HCT116 (cell line): ENCODE measurements around the gene FOXA2. TPM values are rescaled to one million over a fixed set of nuclear protein-coding genes. Genes with fewer than 3 reads are reported as not detected.

Experiments used
- ATAC-seq: fragments of 200-7000 bp; cut with Tn5 transposase; 2 replicates; pipeline ENCODE4 v1.9.1; 2020; ENCODE audit warnings: mild to moderate bottlenecking, moderate library complexity
- BruUV-seq: library from RNA; stranded (reverse); fragments of 400-500 nt; replicated peaks from 2 replicates; lab custom pipeline; 2021; lab: Mats Ljungman, UMichigan
- CTCF ChIA-PET: fragments of 300-600 bp; sonication (Branson Sonifier 250); formaldehyde crosslinking; loops from one replicate; lab custom pipeline; 2021; ENCODE audit warnings: antibody characterized with exemption; lab: Charles Lee
- POLR2A ChIA-PET: fragments of 300-600, 350-600 bp; sonication (Branson Sonifier 250); formaldehyde crosslinking; loops from one replicate; lab custom pipeline; 2021; ENCODE audit warnings: antibody characterized with exemption; lab: Charles Lee
- RAD21 ChIA-PET, 2 experiments: fragments of 300-600 bp; sonication (Branson Sonifier 250); formaldehyde crosslinking; loops; one replicate each; lab custom pipeline; 2023; ENCODE audit warnings: low total read pairs in 2 of 2; ENCODE audit not compliant: uncharacterized antibody in 2 of 2, unreplicated experiment in 2 of 2, low non-redundant PET in 1 of 2; lab: Charles Lee
- DNase-seq: peaks from one replicate; pipeline ENCODE4 v3.0.0-alpha.2; 2010; ENCODE audit warnings: low read depth, low spot score
- H2AFZ ChIP-seq: fragments of 200-600 bp; shearing (Covaris generic), sonication (generic); 2 replicates; pipeline ENCODE4 v1.6.1; 2017; ENCODE audit warnings: low read depth, mixed run types, mixed read lengths, antibody characterized with exemption, low read length; ENCODE audit not compliant: poor library complexity, severe bottlenecking
- H3K27ac ChIP-seq: 2 replicates; pipeline ENCODE4 v1.5.1; 2012; ENCODE audit warnings: low read depth, low read length
- H3K27me3 ChIP-seq: fragments of 200-600 bp; sonication (generic); 2 replicates; pipeline ENCODE4 v1.6.1; 2016; ENCODE audit warnings: mixed run types, low read length, mixed read lengths; ENCODE audit not compliant: insufficient read depth
- H3K36me3 ChIP-seq, 2 experiments: fragments of 200-500 bp in 1 of 2; fragments of 200-600 bp in 1 of 2; sonication (Bioruptor generic) in 1 of 2; sonication (generic) in 1 of 2; 2 replicates each; pipeline versions ENCODE4 v1.5.1 to v1.6.1; 2014 to 2016; ENCODE audit warnings: low read length in 2 of 2, inconsistent platforms in 1 of 2, mixed read lengths in 1 of 2, mixed run types in 1 of 2; ENCODE audit not compliant: insufficient read depth in 2 of 2, control insufficient read depth in 1 of 2
- H3K4me1 ChIP-seq, 2 experiments: fragments of 200-600 bp in 1 of 2; sonication (generic) in 1 of 2; 2 replicates each; pipeline versions ENCODE4 v1.5.1 to v1.6.1; 2012 to 2017; ENCODE audit warnings: low read length in 2 of 2, inconsistent platforms in 1 of 2, mild to moderate bottlenecking in 1 of 2, mixed read lengths in 1 of 2, mixed run types in 1 of 2, moderate library complexity in 1 of 2; ENCODE audit not compliant: insufficient read depth in 2 of 2, control insufficient read depth in 1 of 2
- H3K4me2 ChIP-seq: fragments of 200-600 bp; sonication (generic); 2 replicates; pipeline ENCODE4 v1.6.1; 2017; ENCODE audit warnings: mixed run types, low read length, mixed read lengths
- H3K4me3 ChIP-seq, 2 experiments: fragments of 200-600 bp in 1 of 2; sonication (generic) in 1 of 2; replicated peaks in 1 of 2; 2 replicates each; pipeline ENCODE4 v1.5.1; 2011 to 2016; ENCODE audit warnings: low read length in 2 of 2, control low read depth in 1 of 2, low read depth in 1 of 2, mild to moderate bottlenecking in 1 of 2, mixed read lengths in 1 of 2, mixed run types in 1 of 2
- H3K79me2 ChIP-seq: fragments of 200-600 bp; sonication (generic); 2 replicates; pipeline ENCODE4 v1.6.1; 2017; ENCODE audit warnings: mild to moderate bottlenecking, mixed run types, low read length, moderate library complexity, mixed read lengths; ENCODE audit not compliant: insufficient read depth
- H3K9ac ChIP-seq: fragments of 200-600 bp; sonication (generic); 2 replicates; pipeline ENCODE4 v1.6.1; 2016; ENCODE audit warnings: low read length, mixed read lengths
- H3K9me2 ChIP-seq: fragments of 200-600 bp; sonication (generic), shearing (Covaris generic); 2 replicates; pipeline ENCODE4 v1.6.1; 2017; ENCODE audit warnings: mixed run types, mild to moderate bottlenecking, moderate library complexity; ENCODE audit not compliant: insufficient read depth
- H3K9me3 ChIP-seq, 2 experiments: fragments of 200-500 bp in 1 of 2; fragments of 200-600 bp in 1 of 2; sonication (Bioruptor generic) in 1 of 2; sonication (generic) in 1 of 2; 2 replicates each; pipeline ENCODE4 v1.6.1; 2014 to 2017; ENCODE audit warnings: low read length in 2 of 2, mixed read lengths in 2 of 2, inconsistent platforms in 1 of 2, low read depth in 1 of 2, mild to moderate bottlenecking in 1 of 2, mixed run types in 1 of 2, moderate library complexity in 1 of 2; ENCODE audit not compliant: control insufficient read depth in 1 of 2, insufficient read depth in 1 of 2
- H4K20me1 ChIP-seq: fragments of 200-600 bp; sonication (generic), shearing (Covaris generic); 2 replicates; pipeline ENCODE4 v1.6.1; 2017; ENCODE audit warnings: mixed run types, mild to moderate bottlenecking, moderate library complexity; ENCODE audit not compliant: insufficient read depth
- ATF3 ChIP-seq: IDR thresholded peaks from 2 replicates; pipeline ENCODE4 v1.6.1; 2012
- CBX3 ChIP-seq: IDR thresholded peaks from 2 replicates; pipeline ENCODE4 v1.6.1; 2012; ENCODE audit warnings: low read depth
- CEBPB ChIP-seq: IDR thresholded peaks from 2 replicates; pipeline ENCODE4 v1.6.1; 2012; ENCODE audit warnings: low read depth
- EGR1 ChIP-seq: IDR thresholded peaks from 2 replicates; pipeline ENCODE4 v1.6.1; 2012; ENCODE audit warnings: low read depth
- ELF1 ChIP-seq: IDR thresholded peaks from 2 replicates; pipeline ENCODE4 v1.6.1; 2012; ENCODE audit warnings: low read depth, borderline replicate concordance
- EZH2 ChIP-seq: fragments of 200-600 bp; sonication (generic); IDR thresholded peaks from 2 replicates; pipeline ENCODE4 v1.6.1; 2017; ENCODE audit warnings: antibody characterized with exemption, mixed run types
- EZH2phosphoT487 ChIP-seq: fragments of 200-600 bp; IDR thresholded peaks from 2 replicates; pipeline ENCODE4 v1.6.1; 2018; ENCODE audit warnings: antibody characterized with exemption, borderline replicate concordance
- JUND ChIP-seq: IDR thresholded peaks from 2 replicates; pipeline ENCODE4 v1.6.1; 2012
- MAX ChIP-seq: IDR thresholded peaks from 2 replicates; pipeline ENCODE4 v1.6.1; 2012
- RAD21 ChIP-seq: IDR thresholded peaks from 2 replicates; pipeline ENCODE4 v1.6.1; 2012; ENCODE audit warnings: low read depth, mild to moderate bottlenecking
- REST ChIP-seq: IDR thresholded peaks from 2 replicates; pipeline ENCODE4 v1.6.1; 2012; ENCODE audit warnings: low read depth
- SIN3A ChIP-seq: IDR thresholded peaks from 2 replicates; pipeline ENCODE4 v1.6.1; 2012; ENCODE audit warnings: low read depth
- SP1 ChIP-seq: IDR thresholded peaks from 2 replicates; pipeline ENCODE4 v1.6.1; 2012; ENCODE audit warnings: low read depth
- SRF ChIP-seq: IDR thresholded peaks from 2 replicates; pipeline ENCODE4 v1.6.1; 2012; ENCODE audit warnings: low read depth
- ZBTB33 ChIP-seq: IDR thresholded peaks from 2 replicates; pipeline ENCODE4 v1.6.1; 2011; ENCODE audit warnings: mild to moderate bottlenecking, low read length, moderate library complexity; ENCODE audit not compliant: insufficient replicate concordance; ENCODE audit errors: extremely low read depth
- ZFX ChIP-seq: fragments of 450-650 bp; IDR thresholded peaks from 2 replicates; pipeline ENCODE4 v1.6.1; 2017
- intact Hi-C: fragments of 100-400 bp; cut with micrococcal nuclease; formaldehyde crosslinking; loops from 2 replicates; pipeline ENCODE4 v1.10.0; 2022
- total RNA-seq: library from RNA; stranded (reverse); gene quantifications from one replicate; pipeline ENCODE4 v1.2.1, GENCODE V29; 2021; ENCODE audit not compliant: unreplicated experiment

The FOXA2 gene
- total RNA-seq, 1 experiment from 2014 or later = 0.10 TPM

GRCh38 chr20:22572023-22572422 is 12.3 kb downstream of the FOXA2 start:
- H3K79me2 ChIP-seq = no peaks in the 10 kb centered on the region
- no peaks in the 10 kb centered on the region for H3K9me3 ChIP-seq

More at GRCh38 chr20:22572023-22572422, 12.3 kb downstream of the FOXA2 start:
- Histone ChIP-seq H4K20me1 (no peaks in the 10 kb centered on the region), H3K4me3 (no peak overlapping the region), H3K9ac (no peak overlapping the region)
- POLR2A ChIA-PET = no interaction called here
- TF ChIP-seq REST (no peak), EZH2phosphoT487 (no peak), CEBPB (no peak), ZBTB33 (no peak), SIN3A (no peak), EGR1 (no peak), RAD21 (no peak), JUND (no peak), CBX3 (no peak), SP1 (no peak), SRF (no peak), MAX (no peak), ZFX (no peak), EZH2 (no peak), ATF3 (no peak), ELF1 (no peak)
- TF ChIP-seq, all 23 proteins: peak for 0
- BruUV-seq = no TSS peak
- no peak for ATAC-seq
- ChIA-PET CTCF (no interaction called here), RAD21 (no interaction called here)
- Histone ChIP-seq H3K36me3 (no peaks in the 10 kb centered on the region), H3K4me1 (no peaks in the 10 kb centered on the region), H3K27me3 (no peaks in the 10 kb centered on the region; the same call in 1 of the 2 replicates), H3K9me2 (no peaks in the 10 kb centered on the region), H3K27ac (no peak overlapping the region), H2AFZ (no peak overlapping the region), H3K4me2 (no peak overlapping the region)
- no peak for DNase-seq
- intact Hi-C loops = no loop called here
